ENCODE measurements around the gene KAT14. TPM values are rescaled to one million over a fixed set of nuclear protein-coding genes. Genes with fewer than 3 reads are reported as not detected.

Gene KAT14
- total and polyA plus RNA-seq, 4 experiments from 2014 or later: 14.7 to 24.0 (median 20.2) TPM

DNA sequence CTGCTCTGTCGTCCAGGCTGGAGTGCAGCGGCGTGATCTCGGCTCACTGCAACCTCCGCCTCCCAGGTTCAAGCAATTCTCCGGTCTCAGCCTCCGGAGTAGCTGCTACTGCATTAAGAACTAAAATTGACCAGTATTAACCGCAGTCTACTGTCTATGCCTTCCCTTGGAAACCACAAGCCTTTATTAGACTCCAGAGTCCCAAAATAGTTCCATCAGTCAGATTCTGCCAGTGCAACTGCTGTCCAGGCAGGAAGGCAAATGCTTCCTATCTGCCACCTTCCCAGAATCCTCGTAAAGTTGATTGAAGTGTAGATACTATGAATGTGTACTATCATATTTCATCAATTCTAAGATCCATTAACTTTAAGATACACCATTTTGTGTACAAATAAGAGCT lies 16.7 kb downstream of the KAT14 start:
- no peaks in the 10 kb centered on the region for H3K27me3 ChIP-seq (ENCODE audit: insufficient read depth, low read length)
- H3K9me3 ChIP-seq (ENCODE audit: control insufficient read depth in 1 of 2, low read length in 2 of 2): no peaks in the 10 kb centered on the region
- peaks cover under 1 to 9% (median 6%) of the 10 kb centered on the region in 4 donors for H3K4me1 Mint-ChIP-seq
- no peak overlapping the region for H3K27ac Mint-ChIP-seq
- no peak overlapping the region for H3K4me3 ChIP-seq (ENCODE audit: low read length in 2 of 2)
- no peaks in the 10 kb centered on the region for H3K9me3 Mint-ChIP-seq
- peaks cover 7% of the 10 kb centered on the region for H3K36me3 ChIP-seq (ENCODE audit: insufficient read depth, low read length)
- ChIA-PET POLR2A (ENCODE audit: partially characterized antibody) (no interaction called here), CTCF (ENCODE audit: partially characterized antibody) (no interaction called here)
- H3K27me3 Mint-ChIP-seq: no peaks in the 10 kb centered on the region
- peaks cover 32 to 68% of the 10 kb centered on the region in 2 donors for H3K36me3 Mint-ChIP-seq
- no peaks in the 10 kb centered on the region for H3K4me1 ChIP-seq (ENCODE audit: insufficient read depth, low read length)
- no peak overlapping the region for H3K27ac ChIP-seq (ENCODE audit: low read depth, low read length)
- DNase-seq: no peak
- no peak overlapping the region for H3K4me3 Mint-ChIP-seq
- intact Hi-C loops (cut with micrococcal nuclease): no loop called here

DNA sequence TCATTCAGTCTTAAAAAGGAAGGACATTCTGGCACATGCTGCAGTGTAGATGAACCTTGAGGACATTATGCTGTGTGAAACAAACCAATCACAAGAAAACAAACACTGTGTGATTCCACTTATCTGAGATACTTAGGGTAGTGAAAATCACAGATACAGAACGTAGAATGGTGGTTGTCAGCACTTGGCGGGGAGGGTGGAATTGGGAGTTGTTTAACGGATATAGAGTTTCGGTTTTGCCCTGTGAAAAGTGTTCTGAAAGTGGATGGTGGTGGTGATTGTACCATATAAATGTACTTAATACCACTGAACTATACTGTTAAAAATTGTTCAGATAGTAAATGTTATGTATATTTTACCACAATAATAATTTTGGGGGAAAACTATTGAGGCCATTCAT lies 18.4 kb downstream of the KAT14 start:
- CTCF ChIA-PET (ENCODE audit: partially characterized antibody): no interaction called here

DNA sequence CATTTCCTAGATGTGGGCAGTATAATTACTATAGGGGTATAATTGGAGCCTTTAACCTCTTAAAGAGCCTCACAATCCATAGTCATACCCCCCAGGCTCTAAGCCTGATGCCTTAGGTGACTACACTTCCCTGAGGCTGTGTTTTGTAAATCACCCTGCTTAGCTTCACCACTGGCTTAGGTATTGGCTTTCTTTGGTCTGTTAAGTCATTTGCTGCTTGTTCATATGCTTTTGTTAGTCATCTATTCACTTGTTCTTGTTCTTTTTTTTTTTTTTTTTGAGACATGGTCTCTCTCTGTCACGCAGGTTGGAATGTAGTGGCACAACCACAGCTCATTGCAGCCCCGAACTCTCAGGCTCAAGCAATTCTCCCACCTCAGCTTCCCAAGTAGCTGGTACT lies 26.7 kb downstream of the KAT14 start:
- ChIA-PET CTCF (ENCODE audit: partially characterized antibody) (no interaction called here), POLR2A (ENCODE audit: partially characterized antibody) (interaction anchor here (1.2 kb wide), 1 partner anchor 27 kb away, joined by 4 read pairs; the partner anchor contains the start of genes KAT14 and PET117)
- Histone ChIP-seq H3K27ac (ENCODE audit: low read depth, low read length) (no peak overlapping the region), H3K27me3 (ENCODE audit: insufficient read depth, low read length) (no peaks in the 10 kb centered on the region), H3K9me3 (ENCODE audit: control insufficient read depth in 1 of 2, low read length in 2 of 2) (no peaks in the 10 kb centered on the region), H3K4me1 (ENCODE audit: insufficient read depth, low read length) (peaks cover 29% of the 10 kb centered on the region), H3K36me3 (ENCODE audit: insufficient read depth, low read length) (peaks cover 20% of the 10 kb centered on the region), H3K4me3 (ENCODE audit: low read length in 2 of 2) (no peak overlapping the region)
- intact Hi-C loops (cut with micrococcal nuclease): no loop called here
- Mint-ChIP-seq H3K4me1 (peaks cover 32 to 55% (median 45%) of the 10 kb centered on the region in 4 donors), H3K36me3 (peaks cover 44 to 63% of the 10 kb centered on the region in 2 donors), H3K9me3 (no peaks in the 10 kb centered on the region), H3K27me3 (no peaks in the 10 kb centered on the region), H3K4me3 (no peak overlapping the region), H3K27ac (peak overlapping the region in 2 of 7 donors; percentile 37 to 53)
- DNase-seq: no peak

More for the DNA sequence above, 18.4 kb downstream of the KAT14 start:
- DNase-seq: no peak
- H3K27me3 ChIP-seq (ENCODE audit: insufficient read depth, low read length): no peaks in the 10 kb centered on the region
- Mint-ChIP-seq H3K27me3 (no peaks in the 10 kb centered on the region), H3K9me3 (no peaks in the 10 kb centered on the region), H3K4me1 (peaks cover 3 to 9% (median 6%) of the 10 kb centered on the region in 4 donors), H3K36me3 (peaks cover 31 to 62% of the 10 kb centered on the region in 2 donors), H3K4me3 (no peak overlapping the region), H3K27ac (no peak overlapping the region)
- no peaks in the 10 kb centered on the region for H3K9me3 ChIP-seq (ENCODE audit: control insufficient read depth in 1 of 2, low read length in 2 of 2)
- peaks cover 7% of the 10 kb centered on the region for H3K36me3 ChIP-seq (ENCODE audit: insufficient read depth, low read length)
- no peak overlapping the region for H3K27ac ChIP-seq (ENCODE audit: low read depth, low read length)
- intact Hi-C loops (cut with micrococcal nuclease): no loop called here
- no peaks in the 10 kb centered on the region for H3K4me1 ChIP-seq (ENCODE audit: insufficient read depth, low read length)
- POLR2A ChIA-PET (ENCODE audit: partially characterized antibody): no interaction called here
- H3K4me3 ChIP-seq (ENCODE audit: low read length in 2 of 2): no peak overlapping the region

DNA sequence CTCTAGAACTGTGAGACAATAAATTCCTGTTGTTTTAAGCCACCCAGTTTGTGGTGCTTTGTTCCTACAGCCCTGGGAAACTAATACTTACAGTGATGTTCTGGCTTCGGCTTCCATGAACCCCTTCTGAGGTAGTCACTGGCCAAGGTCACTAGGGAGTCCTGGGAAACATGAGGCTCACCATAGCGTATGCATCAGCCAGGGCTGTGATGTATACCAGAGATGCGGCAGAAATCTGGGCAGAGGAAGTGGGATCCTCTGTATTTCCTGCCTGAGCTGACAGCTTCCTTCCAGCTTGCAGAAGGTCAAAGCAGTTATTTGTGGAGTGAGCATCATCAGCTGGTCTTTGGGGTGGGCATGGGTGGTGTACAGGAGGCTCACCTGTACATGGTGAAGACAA lies 27.9 kb downstream of the KAT14 start:
- Histone ChIP-seq H3K36me3 (ENCODE audit: insufficient read depth, low read length) (peaks cover 23% of the 10 kb centered on the region), H3K4me3 (ENCODE audit: low read length in 2 of 2) (no peak overlapping the region), H3K27me3 (ENCODE audit: insufficient read depth, low read length) (no peaks in the 10 kb centered on the region), H3K4me1 (ENCODE audit: insufficient read depth, low read length) (peaks cover 29% of the 10 kb centered on the region), H3K9me3 (ENCODE audit: control insufficient read depth in 1 of 2, low read length in 2 of 2) (no peaks in the 10 kb centered on the region), H3K27ac (ENCODE audit: low read depth, low read length) (no peak overlapping the region)
- ChIA-PET CTCF (ENCODE audit: partially characterized antibody) (interaction anchor here (0.7 kb wide), 1 partner anchor 48 kb away, joined by 3 read pairs; no protein-coding TSS in a partner anchor), POLR2A (ENCODE audit: partially characterized antibody) (interaction anchor here (1.2 kb wide), 1 partner anchor 28 kb away, joined by 4 read pairs; the partner anchor contains the start of genes KAT14 and PET117)
- no peak for DNase-seq
- intact Hi-C loops (cut with micrococcal nuclease): no loop called here
- peaks cover 47 to 68% of the 10 kb centered on the region in 2 donors for H3K36me3 Mint-ChIP-seq
- H3K4me1 Mint-ChIP-seq: peaks cover 34 to 59% (median 45%) of the 10 kb centered on the region in 4 donors
- H3K4me3 Mint-ChIP-seq: peak overlapping the region in 7 of 8 donors; percentile 10 to 72 (median 58)
- no peaks in the 10 kb centered on the region for H3K9me3 Mint-ChIP-seq
- H3K27ac Mint-ChIP-seq: peak overlapping the region; percentile 50 to 88 (median 76)
- no peaks in the 10 kb centered on the region for H3K27me3 Mint-ChIP-seq

DNA sequence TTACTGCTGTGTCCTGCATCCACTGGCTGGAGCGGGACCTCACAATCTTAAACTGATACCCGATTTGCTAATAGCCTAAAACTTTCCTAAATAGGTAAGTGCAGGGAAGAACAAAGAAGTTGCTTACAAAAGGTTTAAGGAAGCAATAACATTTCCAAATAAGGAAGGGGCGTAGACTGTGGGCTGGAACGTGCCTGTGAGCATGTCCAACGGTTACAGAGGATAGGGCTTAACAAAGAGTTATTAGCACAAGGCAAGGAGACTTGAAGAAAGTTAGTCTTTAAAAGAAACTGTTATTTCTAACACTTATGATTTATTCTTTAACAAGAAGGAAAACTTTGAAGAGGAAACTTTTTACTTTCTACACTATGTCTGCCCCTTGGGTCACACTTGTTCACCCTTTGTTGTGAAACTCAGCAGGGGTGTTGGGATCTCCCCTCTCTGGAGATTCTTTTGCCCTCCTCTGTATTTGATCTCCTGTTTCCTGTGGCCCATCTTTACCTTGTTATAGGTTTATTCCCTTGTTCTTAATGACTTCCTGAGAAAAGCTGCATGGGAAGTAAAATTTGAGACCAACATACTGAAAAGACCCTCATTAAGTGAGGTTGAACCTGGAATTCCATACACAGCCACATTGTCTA lies 28.7 kb downstream of the KAT14 start:
- Histone ChIP-seq H3K27ac (ENCODE audit: low read depth, low read length) (no peak overlapping the region), H3K4me3 (ENCODE audit: low read length in 2 of 2) (no peak overlapping the region), H3K4me1 (ENCODE audit: insufficient read depth, low read length) (peaks cover 29% of the 10 kb centered on the region), H3K27me3 (ENCODE audit: insufficient read depth, low read length) (no peaks in the 10 kb centered on the region), H3K9me3 (ENCODE audit: control insufficient read depth in 1 of 2, low read length in 2 of 2) (no peaks in the 10 kb centered on the region), H3K36me3 (ENCODE audit: insufficient read depth, low read length) (peaks cover 23% of the 10 kb centered on the region)
- peak overlapping the region in 5 of 8 donors; percentile 13 to 72 (median 24) for H3K4me3 Mint-ChIP-seq
- peaks cover 55 to 70% of the 10 kb centered on the region in 2 donors for H3K36me3 Mint-ChIP-seq
- H3K27ac Mint-ChIP-seq: peak overlapping the region in 6 of 7 donors; percentile 31 to 76 (median 62)
- no peaks in the 10 kb centered on the region for H3K9me3 Mint-ChIP-seq
- H3K27me3 Mint-ChIP-seq: no peaks in the 10 kb centered on the region
- peaks cover 38 to 64% (median 48%) of the 10 kb centered on the region in 4 donors for H3K4me1 Mint-ChIP-seq
- no peak for DNase-seq
- CTCF ChIA-PET (ENCODE audit: partially characterized antibody): no interaction called here
- intact Hi-C loops (cut with micrococcal nuclease): no loop called here
- POLR2A ChIA-PET (ENCODE audit: partially characterized antibody): no interaction called here

DNA sequence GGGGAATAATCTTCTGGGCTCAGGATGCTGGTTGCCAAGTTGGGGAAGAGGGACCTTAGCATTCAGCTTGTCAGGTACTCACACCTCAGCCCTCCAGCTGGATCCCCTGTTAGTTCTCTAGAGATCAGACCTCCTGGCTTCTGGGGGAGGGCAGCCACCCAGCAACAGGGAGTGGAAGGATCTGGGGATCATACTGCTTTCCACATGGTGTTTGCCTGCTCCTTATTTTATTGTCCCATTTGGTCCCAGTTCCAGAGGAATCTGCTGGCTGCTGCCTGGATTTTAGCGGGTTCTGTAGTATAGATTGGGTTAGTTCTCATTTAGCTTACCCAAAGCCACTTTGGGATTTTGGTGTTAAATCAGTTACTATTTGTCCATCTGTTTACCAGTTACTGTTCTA lies 29.3 kb downstream of the KAT14 start:
- DNase-seq: no peak
- ChIA-PET POLR2A (ENCODE audit: partially characterized antibody) (no interaction called here), CTCF (ENCODE audit: partially characterized antibody) (no interaction called here)
- Mint-ChIP-seq H3K4me1 (peaks cover 38 to 64% (median 48%) of the 10 kb centered on the region in 4 donors), H3K27ac (peak overlapping the region in 5 of 7 donors; percentile 31 to 69 (median 55)), H3K4me3 (peak overlapping the region in 2 of 8 donors; percentile 5 to 28), H3K36me3 (peaks cover 51 to 69% of the 10 kb centered on the region in 2 donors), H3K9me3 (no peaks in the 10 kb centered on the region), H3K27me3 (no peaks in the 10 kb centered on the region)
- H3K27ac ChIP-seq (ENCODE audit: low read depth, low read length): no peak overlapping the region
- H3K4me3 ChIP-seq (ENCODE audit: low read length in 2 of 2): no peak overlapping the region
- H3K4me1 ChIP-seq (ENCODE audit: insufficient read depth, low read length): peaks cover 29% of the 10 kb centered on the region
- no peaks in the 10 kb centered on the region for H3K27me3 ChIP-seq (ENCODE audit: insufficient read depth, low read length)
- no peaks in the 10 kb centered on the region for H3K9me3 ChIP-seq (ENCODE audit: control insufficient read depth in 1 of 2, low read length in 2 of 2)
- H3K36me3 ChIP-seq (ENCODE audit: insufficient read depth, low read length): peaks cover 20% of the 10 kb centered on the region
- intact Hi-C loops (cut with micrococcal nuclease): no loop called here

DNA sequence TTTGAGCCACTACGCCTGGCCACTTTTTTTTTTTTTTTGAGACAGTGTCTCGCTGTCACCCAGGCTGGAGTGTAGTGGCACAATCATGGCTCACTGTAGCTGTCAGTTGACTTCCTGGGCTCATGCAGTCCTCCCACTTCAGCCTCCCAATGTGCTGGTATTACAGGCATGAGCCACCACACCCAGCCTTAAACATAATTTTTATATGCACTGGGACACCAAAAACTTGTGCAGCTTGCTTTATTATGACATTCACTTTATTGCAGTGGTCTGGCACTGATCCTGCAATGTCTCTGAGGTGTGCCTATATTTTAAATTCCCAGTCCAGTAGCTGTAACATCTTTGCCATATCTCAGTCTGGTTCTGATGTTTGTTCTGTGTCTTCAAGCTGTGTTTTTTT lies 34.7 kb downstream of the KAT14 start:
- Histone ChIP-seq H3K4me1 (ENCODE audit: insufficient read depth, low read length) (no peaks in the 10 kb centered on the region), H3K27me3 (ENCODE audit: insufficient read depth, low read length) (no peaks in the 10 kb centered on the region), H3K9me3 (ENCODE audit: control insufficient read depth in 1 of 2, low read length in 2 of 2) (no peaks in the 10 kb centered on the region), H3K4me3 (ENCODE audit: low read length in 2 of 2) (no peak overlapping the region), H3K27ac (ENCODE audit: low read depth, low read length) (no peak overlapping the region), H3K36me3 (ENCODE audit: insufficient read depth, low read length) (peaks cover 3% of the 10 kb centered on the region)
- no peak for DNase-seq
- Mint-ChIP-seq H3K27me3 (peaks cover 0 to 1% of the 10 kb centered on the region in 2 donors), H3K4me3 (no peak overlapping the region), H3K4me1 (peaks cover 13 to 41% (median 29%) of the 10 kb centered on the region in 4 donors), H3K36me3 (peaks cover 63 to 65% of the 10 kb centered on the region in 2 donors), H3K27ac (peak overlapping the region in 1 of 7 donors; percentile 87), H3K9me3 (peaks cover 0 to 1% (median 0%) of the 10 kb centered on the region in 8 donors)
- POLR2A ChIA-PET (ENCODE audit: partially characterized antibody): no interaction called here
- intact Hi-C loops (cut with micrococcal nuclease): no loop called here
- CTCF ChIA-PET (ENCODE audit: partially characterized antibody): no interaction called here

All from CD4-positive, alpha-beta memory T cell (primary cell).